Lung (tissue), 12 donors: ENCODE data around the gene CCDC174. TPM values are rescaled to one million over a fixed set of nuclear protein-coding genes. Genes with fewer than 3 reads are reported as not detected.

Source experiments
- ATAC-seq: fragments of 200-7000 bp; cut with Tn5 transposase; one replicate; pipeline ENCODE4 v1.9.1; 2020; ENCODE audit warnings: moderate number of reproducible peaks; ENCODE audit not compliant: insufficient read depth, low FRiP score
- DNase-seq, 3 donors: peaks; one replicate each; pipeline ENCODE4 v3.0.0-alpha.2; 2013 to 2017
- H3K27ac ChIP-seq, 2 donors: one replicate each; pipeline ENCODE4 v1.5.1; 2013; ENCODE audit warnings: mild to moderate bottlenecking in 2 of 2, moderate library complexity in 2 of 2, control low read depth in 1 of 2, inconsistent platforms in 1 of 2, low read depth in 1 of 2, low read length in 1 of 2
- H3K27me3 ChIP-seq, 3 donors: one replicate each; pipeline ENCODE4 v1.5.1; 2013; ENCODE audit warnings: low read length in 2 of 3; ENCODE audit not compliant: control insufficient read depth in 3 of 3, insufficient read depth in 3 of 3
- H3K36me3 ChIP-seq, 4 donors: one replicate each; pipeline ENCODE4 v1.5.1; 2013; ENCODE audit warnings: low read length in 4 of 4, mild to moderate bottlenecking in 1 of 4, moderate library complexity in 1 of 4; ENCODE audit not compliant: control insufficient read depth in 4 of 4, insufficient read depth in 4 of 4
- H3K4me1 ChIP-seq, 5 donors: one replicate each; pipeline ENCODE4 v1.5.1; 2013; ENCODE audit warnings: low read length in 5 of 5, mild to moderate bottlenecking in 2 of 5, moderate library complexity in 1 of 5; ENCODE audit not compliant: control insufficient read depth in 5 of 5, insufficient read depth in 5 of 5
- H3K4me3 ChIP-seq: one replicate; pipeline ENCODE4 v1.5.1; 2013; ENCODE audit warnings: mild to moderate bottlenecking, control low read depth, moderate library complexity
- H3K9ac ChIP-seq, 2 donors: one replicate each; pipeline ENCODE4 v1.5.1; 2013; ENCODE audit warnings: low read length in 2 of 2, control low read depth in 1 of 2; ENCODE audit not compliant: insufficient read depth in 1 of 2
- H3K9me3 ChIP-seq, 4 donors: one replicate each; pipeline ENCODE4 v1.5.1; 2013; ENCODE audit warnings: low read length in 3 of 4, mild to moderate bottlenecking in 1 of 4, moderate library complexity in 1 of 4; ENCODE audit not compliant: control insufficient read depth in 4 of 4, insufficient read depth in 3 of 4
- CTCF ChIP-seq: IDR thresholded peaks from 2 replicates; pipeline ENCODE4 v1.5.1; 2012; ENCODE audit warnings: mild to moderate bottlenecking; ENCODE audit errors: control extremely low read depth, extremely low read depth
- WGBS, 2 donors: extraction: QIAGEN DNeasy Blood & Tissue Kit; methylation state at CpG; one replicate each; pipeline ENCODE4 v1.1.7; 2013; 5-methylcytosine and 5-hydroxymethylcytosine counted together
- polyA plus RNA-seq, 2 donors: library from polyadenylated mRNA; stranded (reverse); fragments of 200-250 nt; gene quantifications; one replicate each; pipeline ENCODE4 v1.2.1, GENCODE V29; 2013
- total RNA-seq, 2 donors: library from RNA; depleted of rRNA in 1 of 2; stranded (reverse); fragments of >200 nt in 1 of 2; gene quantifications; one replicate each; pipeline ENCODE4 v1.2.1, GENCODE V29; 2014 to 2021
- donor health status: control.
- donor health status: control.
- donor health status: Bipolar disorder and iron deficiency.
- donor health status: healthy.
- donor health status: DM: yes; HTN: yes; CAD: no.

Gene CCDC174
- total and polyA plus RNA-seq, 4 donors: 11.7 to 25.0 (median 19.7) TPM

GRCh38 chr3:14621093-14621492, 30.5 kb upstream of the CCDC174 start:
- no peak overlapping the region for H3K4me3 ChIP-seq
- no peaks in the 10 kb centered on the region for H3K36me3 ChIP-seq
- H3K27ac ChIP-seq: no peak overlapping the region
- WGBS, 2 donors: 91 to 96% methylated on average over 4 of the region's 4 CpGs
- ATAC-seq (no peak), DNase-seq (no peak)
- peaks cover 0 to 34% (median 8%) of the 10 kb centered on the region in 5 donors for H3K4me1 ChIP-seq
- H3K27me3 ChIP-seq: no peaks in the 10 kb centered on the region
- H3K9me3 ChIP-seq: no peaks in the 10 kb centered on the region
- no peak for TF ChIP-seq CTCF
- H3K9ac ChIP-seq: no peak overlapping the region

- Histone ChIP-seq H3K4me3 (no peak overlapping the region), H3K36me3 (no peaks in the 10 kb centered on the region), H3K9me3 (no peaks in the 10 kb centered on the region), H3K9ac (no peak overlapping the region), H3K27me3 (no peaks in the 10 kb centered on the region), H3K4me1 (peaks cover 0 to 34% (median 8%) of the 10 kb centered on the region in 5 donors), H3K27ac (no peak overlapping the region)
- 59 to 73% methylated on average over 6 of the region's 6 CpGs for WGBS, 2 donors
- ATAC-seq (no peak), DNase-seq (peak in 2 of 3 donors; percentile 11)
- no peak for TF ChIP-seq CTCF
Measured at GRCh38 chr3:14622368-14622767, 29.2 kb upstream of the CCDC174 start.

GRCh38 chr3:14623569-14624051, 28.0 kb upstream of the CCDC174 start:
- TF ChIP-seq CTCF: no peak
- Histone ChIP-seq H3K27me3 (no peaks in the 10 kb centered on the region), H3K27ac (no peak overlapping the region), H3K4me3 (no peak overlapping the region), H3K36me3 (no peaks in the 10 kb centered on the region), H3K4me1 (peaks cover 0 to 34% (median 8%) of the 10 kb centered on the region in 5 donors), H3K9me3 (no peaks in the 10 kb centered on the region), H3K9ac (no peak overlapping the region)
- 49 to 83% methylated on average over 4 of the region's 4 CpGs for WGBS, 2 donors
- ATAC-seq: no peak
- DNase-seq: peak; percentile 83 to 91 (median 91)

GRCh38 chr3:14624498-14624897, 27.1 kb upstream of the CCDC174 start:
- H3K36me3 ChIP-seq: no peaks in the 10 kb centered on the region
- peaks cover 0 to 34% (median 8%) of the 10 kb centered on the region in 5 donors for H3K4me1 ChIP-seq
- no peak overlapping the region for H3K9ac ChIP-seq
- no peaks in the 10 kb centered on the region for H3K9me3 ChIP-seq
- H3K27me3 ChIP-seq: no peaks in the 10 kb centered on the region
- H3K27ac ChIP-seq: no peak overlapping the region
- H3K4me3 ChIP-seq: no peak overlapping the region
- peak in 2 of 3 donors; percentile 50 to 71 for DNase-seq
- no peak for ATAC-seq
- TF ChIP-seq CTCF: no peak
